Breast epithelium (tissue), 3 donors: ENCODE results near the gene TTLL11.

Source experiments
- CTCF ChIP-seq, 3 donors: fragments of 450-650 bp; IDR thresholded peaks; one replicate each; pipeline ENCODE4 v1.5.1; 2016 to 2017; ENCODE audit warnings: antibody characterized with exemption in 3 of 3, mild to moderate bottlenecking in 3 of 3, moderate library complexity in 3 of 3
- POLR2A ChIP-seq: fragments of 450-650 bp; IDR thresholded peaks from one replicate; pipeline ENCODE4 v1.6.1; 2016; ENCODE audit warnings: antibody characterized with exemption, mild to moderate bottlenecking, moderate library complexity
- POLR2AphosphoS5 ChIP-seq, 3 donors: sonication (generic); formaldehyde crosslinking; IDR thresholded peaks; one replicate each; pipeline ENCODE4 v1.6.1; 2017; ENCODE audit warnings: antibody characterized with exemption in 3 of 3

- TF ChIP-seq POLR2A (no peak), CTCF (IDR thresholded peaks at IDR 0.05) (no peak), POLR2AphosphoS5 (IDR thresholded peaks at IDR 0.05) (no peak)
Observed at GRCh38 chr9:122007837-122008236, 85.3 kb downstream of the TTLL11 start.
